Activated CD4-positive, alpha-beta T cell treated with anti-CD3 and anti-CD28 coated beads for 48 hours (primary cell): Measurements from ENCODE around the gene CSF3R.
"Not testable (repeated sequence)": the region's sequence is repeated elsewhere in the genome, so short reads cannot be mapped to it uniquely, and the experiment has no call there.

ENCODE experiments used
- DNase-seq: peaks from one replicate; pipeline ENCODE4 v3.0.0-alpha.2; 2020

Gene CSF3R

GRCh38 chr1:36512842-36513241, 30.1 kb upstream of the CSF3R start:
- no peak for DNase-seq

GRCh38 chr1:36511804-36512798, 29.4 kb upstream of the CSF3R start:
- DNase-seq = no peak

- DNase-seq = not testable (repeated sequence)
Measured at GRCh38 chr1:36511220-36511619, 28.5 kb upstream of the CSF3R start.

GRCh38 chr1:36510418-36510817, 27.7 kb upstream of the CSF3R start:
- DNase-seq = no peak

- DNase-seq = no peak
Measured at GRCh38 chr1:36508257-36508656, 25.5 kb upstream of the CSF3R start.

- DNase-seq = no peak
Measured at GRCh38 chr1:36506276-36506920, 23.7 kb upstream of the CSF3R start.

GRCh38 chr1:36503733-36504132, 21.0 kb upstream of the CSF3R start:
- DNase-seq = no peak

- no peak for DNase-seq
Measured at GRCh38 chr1:36503159-36503558, 20.4 kb upstream of the CSF3R start.

GRCh38 chr1:36502616-36503015, 19.9 kb upstream of the CSF3R start:
- DNase-seq = no peak

GRCh38 chr1:36501911-36502310, 19.2 kb upstream of the CSF3R start:
- DNase-seq = not testable (repeated sequence)

GRCh38 chr1:36497207-36497606, 14.5 kb upstream of the CSF3R start:
- DNase-seq = no peak

- DNase-seq = no peak
Measured at GRCh38 chr1:36494971-36495370, 12.3 kb upstream of the CSF3R start.

- no peak for DNase-seq
Measured at GRCh38 chr1:36493524-36493923, 10.8 kb upstream of the CSF3R start.

GRCh38 chr1:36492491-36492890, 9.8 kb upstream of the CSF3R start:
- no peak for DNase-seq

GRCh38 chr1:36489258-36490051, 6.7 kb upstream of the CSF3R start:
- DNase-seq = not testable (repeated sequence)

- DNase-seq = no peak
Measured at GRCh38 chr1:36487906-36488305, 5.2 kb upstream of the CSF3R start.

GRCh38 chr1:36487336-36487725, 4.6 kb upstream of the CSF3R start:
- DNase-seq = not testable (repeated sequence)

GRCh38 chr1:36486439-36487335, 4.0 kb upstream of the CSF3R start:
- no peak for DNase-seq

- DNase-seq = no peak
Measured at GRCh38 chr1:36486093-36486438, 3.4 kb upstream of the CSF3R start.

- no peak for DNase-seq
Measured at GRCh38 chr1:36484099-36484498, 1.4 kb upstream of the CSF3R start.

GRCh38 chr1:36481771-36482723, 666 bp downstream of the CSF3R start:
- peak; percentile 22 for DNase-seq
